Activated CD4-positive, CD25-positive, alpha-beta regulatory T cell treated with anti-CD3 and anti-CD28 coated beads, Interleukin-2, amount 50 U/mL, for 16 hours (primary cell): ENCODE measurements around the gene MICAL3.
"Not testable (repeated sequence)": the region's sequence is repeated elsewhere in the genome, so short reads cannot be mapped to it uniquely, and the experiment has no call there.

ENCODE experiments used
- DNase-seq: peaks from one replicate; pipeline ENCODE4 v3.0.0-alpha.2; 2020; ENCODE audit warnings: low read depth, low spot score

Gene MICAL3

DNA sequence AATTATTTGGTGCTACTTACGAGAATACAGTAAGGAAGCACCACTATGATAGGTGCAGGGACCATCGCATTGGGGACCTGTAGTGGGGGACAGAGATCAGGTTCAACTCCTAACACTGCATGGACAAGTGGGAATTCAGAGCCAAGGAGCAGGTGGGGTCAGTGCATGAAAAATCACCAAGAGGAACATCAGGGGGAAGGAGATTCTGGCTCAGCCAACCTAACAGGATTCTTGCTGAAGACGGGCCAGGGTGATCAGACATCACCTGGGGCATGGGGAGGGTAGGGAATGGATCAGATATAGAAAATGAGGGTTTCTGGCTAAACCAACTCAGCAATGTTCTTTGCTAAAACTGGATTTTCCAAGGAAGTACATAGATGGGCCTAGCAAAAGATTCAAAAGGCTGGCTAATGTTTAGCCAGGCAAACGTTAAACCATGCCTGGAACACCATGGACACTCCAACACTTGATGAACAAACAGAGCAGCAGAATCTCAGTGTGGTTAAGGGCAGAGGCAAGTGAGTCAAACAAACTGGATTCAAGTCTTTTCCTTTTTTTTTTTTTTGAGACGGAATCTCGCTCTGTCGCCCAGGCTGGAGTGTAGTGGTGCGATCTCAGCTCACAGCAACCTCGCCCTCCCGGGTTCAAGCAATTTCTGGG is 70.0 kb downstream of the MICAL3 start:
- DNase-seq: no peak

DNA sequence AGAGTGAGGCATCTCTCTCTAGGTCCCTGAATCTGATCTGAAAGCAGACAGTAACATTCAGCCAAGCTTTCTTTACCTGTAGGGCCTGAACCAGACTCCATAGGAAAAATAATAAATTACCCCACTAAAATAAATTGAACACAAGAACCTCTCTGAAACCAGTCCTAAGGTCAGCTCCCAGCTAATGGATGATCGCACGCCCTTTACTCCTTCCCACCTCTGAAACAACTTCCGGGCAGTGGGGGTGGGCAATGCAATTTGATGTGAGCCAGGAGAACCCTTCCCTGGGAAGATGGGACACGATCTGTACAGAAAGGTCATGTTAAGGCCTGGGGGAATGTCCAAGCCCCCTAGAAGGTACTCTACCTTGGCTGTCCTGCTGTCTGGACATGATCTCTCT is 71.2 kb downstream of the MICAL3 start:
- no peak for DNase-seq

DNA sequence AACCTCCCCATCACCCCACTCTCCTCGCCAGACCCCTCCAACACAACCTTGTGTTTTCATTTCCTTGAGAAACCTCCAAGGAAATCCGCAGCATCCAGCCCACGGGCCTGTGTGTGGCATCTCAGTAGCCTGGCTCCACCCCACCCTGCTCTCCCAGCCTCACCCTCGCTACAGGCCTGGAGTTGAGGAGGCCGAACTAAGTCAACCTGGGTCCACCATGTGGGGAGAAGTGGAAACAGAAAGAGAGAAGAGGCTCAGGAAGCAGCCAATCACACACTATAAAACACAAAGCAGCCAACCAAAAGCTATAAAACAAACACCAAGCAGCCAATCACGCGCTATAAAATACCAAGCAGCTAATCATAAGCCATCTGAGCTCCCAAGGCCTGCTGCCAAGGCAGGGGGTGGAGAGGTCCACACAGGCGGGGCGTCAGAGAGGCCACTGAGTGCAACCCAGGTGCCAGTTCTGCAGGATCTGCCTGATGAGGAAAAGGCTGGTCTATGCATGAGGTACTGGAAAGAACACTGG is 72.0 kb downstream of the MICAL3 start:
- no peak for DNase-seq

DNA sequence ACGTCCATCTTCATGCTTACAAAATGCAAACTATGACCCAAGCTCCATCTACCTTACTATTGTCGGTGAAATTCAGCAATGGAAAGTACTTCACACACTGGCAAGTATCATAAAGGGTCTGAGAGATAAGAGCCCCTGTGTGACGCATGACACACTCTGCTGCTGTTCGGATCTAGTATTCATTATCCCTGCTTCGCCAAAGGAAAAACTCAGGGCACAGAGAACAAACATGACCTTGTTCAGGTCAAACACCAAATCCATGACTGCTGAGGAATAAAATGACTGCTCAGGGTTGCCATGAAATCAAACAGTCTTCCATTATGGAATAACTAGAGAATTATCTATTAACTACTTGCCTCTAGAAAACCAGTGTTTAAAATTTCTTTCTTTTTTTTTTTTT is 73.0 kb downstream of the MICAL3 start:
- DNase-seq: no peak

DNA sequence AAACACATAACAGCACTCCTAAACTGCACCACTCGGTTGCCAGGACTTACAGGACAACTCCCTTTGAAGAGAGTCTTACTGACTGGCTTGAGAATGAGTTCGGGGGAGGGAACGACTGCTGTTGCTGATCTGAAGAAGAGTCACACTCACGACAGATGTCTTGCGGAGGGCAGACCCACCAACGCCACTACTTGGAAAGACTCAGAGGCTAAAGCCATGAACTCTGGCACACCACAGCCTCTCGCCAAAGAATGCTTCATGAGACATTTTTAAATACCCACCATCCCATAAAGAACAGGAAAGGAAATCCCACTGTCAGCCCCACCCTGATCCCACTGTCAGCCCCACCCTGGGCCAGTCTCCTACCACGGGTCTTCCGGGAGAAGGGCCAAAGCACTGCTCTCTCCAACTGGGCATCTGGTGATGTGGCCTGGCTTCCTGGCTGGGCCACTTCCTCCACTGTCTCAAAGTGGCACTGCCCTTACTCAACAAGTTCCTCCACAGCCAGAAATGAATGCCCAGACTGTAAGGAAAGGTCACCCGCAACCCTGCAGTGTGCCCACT is 73.6 kb downstream of the MICAL3 start:
- no peak for DNase-seq

DNA sequence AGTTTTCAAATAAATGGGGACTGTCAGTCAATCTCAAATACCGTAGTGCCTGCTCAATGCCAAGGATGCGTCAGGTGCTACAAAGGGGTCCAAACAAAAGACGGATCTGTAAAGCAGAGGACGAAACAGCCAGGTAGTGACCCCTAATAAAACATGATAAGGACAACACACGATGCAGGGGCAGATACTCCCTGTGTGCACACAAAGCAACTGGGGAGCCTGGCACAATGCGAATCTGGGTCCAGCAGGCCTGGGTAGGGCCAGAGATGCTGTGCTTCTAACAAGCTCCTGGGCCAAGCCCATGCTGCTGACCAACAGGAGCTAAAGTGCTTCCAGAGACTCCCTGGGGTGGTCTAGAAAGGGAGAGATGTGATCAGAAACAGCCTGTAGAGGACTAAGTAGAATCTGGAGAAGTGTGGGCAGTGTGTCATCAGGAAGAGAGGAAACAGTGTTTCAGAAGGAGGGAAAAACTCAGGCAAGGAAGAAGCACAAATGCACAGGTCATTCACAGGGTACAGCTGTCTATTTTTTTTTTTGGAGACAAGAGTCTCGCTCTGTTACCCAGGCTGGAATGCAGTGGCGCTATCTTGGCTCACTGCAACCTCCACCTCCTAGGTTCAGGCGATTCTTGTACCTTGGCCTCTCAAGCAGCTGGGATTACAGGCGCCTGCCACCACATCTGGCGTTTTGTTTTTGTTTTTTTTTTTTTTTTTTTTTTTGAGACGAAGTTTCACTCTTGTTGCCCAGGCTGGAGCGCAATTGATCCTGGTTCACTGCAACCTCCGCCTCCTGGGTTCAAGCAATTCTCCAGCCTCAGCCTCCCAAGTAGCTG is 74.5 kb downstream of the MICAL3 start:
- no peak for DNase-seq

DNA sequence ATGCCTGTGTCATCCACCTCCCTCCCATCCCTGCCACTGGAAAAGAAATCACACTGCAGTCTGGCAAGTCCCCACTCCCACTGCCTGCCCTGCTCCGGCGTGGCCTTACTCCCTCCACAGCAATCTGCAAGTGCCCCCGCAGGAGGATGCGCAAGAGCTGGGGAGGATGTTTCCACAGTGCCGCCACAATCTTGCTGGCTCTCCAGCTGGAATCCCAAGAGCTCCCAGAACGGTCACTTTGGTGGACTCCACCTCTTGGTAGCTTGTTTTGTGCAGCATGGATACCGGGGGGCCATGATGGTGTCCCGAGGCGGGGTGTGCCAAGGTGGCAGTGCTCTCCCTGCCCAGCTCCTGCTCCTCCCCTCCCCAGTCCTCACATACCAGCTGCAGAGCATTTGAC is 76.3 kb downstream of the MICAL3 start:
- DNase-seq: no peak

DNA sequence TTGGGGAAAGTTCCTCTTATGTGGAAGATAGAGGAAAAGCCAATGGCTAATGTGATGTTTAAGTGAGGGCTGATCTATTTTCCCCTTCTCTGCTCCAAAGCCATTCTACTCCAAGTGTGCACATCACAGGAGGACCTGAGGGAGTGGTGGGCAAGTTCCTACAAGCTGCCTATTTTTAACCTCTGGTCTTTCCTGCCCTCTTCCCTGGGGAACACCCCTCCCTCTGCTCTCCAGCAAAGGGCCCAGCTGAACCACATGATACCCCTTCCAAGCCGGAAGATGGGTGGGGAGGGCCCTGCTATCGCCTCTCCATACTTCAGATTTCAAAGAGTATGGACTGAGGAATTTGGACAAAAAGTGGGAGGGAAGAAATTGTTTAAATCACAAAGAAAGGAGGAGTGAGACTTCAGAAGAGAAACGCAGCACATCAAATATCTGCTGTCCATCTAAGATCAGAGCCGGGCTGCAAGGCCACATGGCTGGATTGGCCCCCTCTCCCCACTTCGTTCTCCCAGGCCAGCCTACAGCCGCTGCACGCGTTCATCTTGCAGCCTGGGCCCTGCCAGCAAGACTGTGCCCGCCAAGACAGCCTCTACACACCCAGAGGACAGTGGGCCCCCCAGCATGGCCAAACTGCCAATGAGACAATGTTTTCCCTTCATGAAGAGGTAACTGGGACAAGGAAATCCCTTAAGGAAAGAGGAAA is 77.5 kb downstream of the MICAL3 start:
- no peak for DNase-seq

DNA sequence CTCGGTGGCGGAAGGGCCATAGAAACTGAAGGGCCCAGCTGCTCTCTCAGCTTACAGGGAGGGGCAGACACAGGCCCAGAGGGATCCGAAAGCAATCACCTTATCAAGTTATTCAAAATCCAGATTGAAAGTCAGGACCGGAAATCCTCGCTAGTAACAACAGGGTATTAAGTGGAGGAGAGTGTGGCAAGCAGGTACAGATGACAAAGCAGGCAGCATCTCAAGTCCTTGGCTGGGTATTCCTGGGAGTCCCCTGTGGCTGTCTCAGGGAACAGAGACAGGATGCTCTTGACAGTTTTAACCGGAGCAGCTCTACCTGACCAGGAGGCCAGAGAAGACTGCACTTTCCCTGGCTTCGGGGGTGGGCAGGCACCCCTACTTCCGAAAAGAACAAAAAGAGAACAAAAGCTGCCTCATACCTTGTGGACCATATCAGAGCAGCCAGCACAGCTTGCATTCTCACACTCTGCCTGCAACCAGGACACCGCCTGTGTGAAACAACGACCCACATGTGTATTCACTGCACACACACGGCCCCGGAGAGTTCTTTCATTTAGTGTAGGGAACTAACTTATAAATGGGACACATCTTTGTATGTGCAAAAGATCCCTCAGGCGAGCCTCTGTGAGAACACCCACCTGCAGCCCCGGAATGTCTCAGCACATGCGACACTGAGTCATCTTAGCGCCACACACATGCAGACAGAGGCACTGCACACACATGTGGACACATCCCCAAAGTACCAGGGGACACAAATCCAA is 78.3 kb downstream of the MICAL3 start:
- no peak for DNase-seq

DNA sequence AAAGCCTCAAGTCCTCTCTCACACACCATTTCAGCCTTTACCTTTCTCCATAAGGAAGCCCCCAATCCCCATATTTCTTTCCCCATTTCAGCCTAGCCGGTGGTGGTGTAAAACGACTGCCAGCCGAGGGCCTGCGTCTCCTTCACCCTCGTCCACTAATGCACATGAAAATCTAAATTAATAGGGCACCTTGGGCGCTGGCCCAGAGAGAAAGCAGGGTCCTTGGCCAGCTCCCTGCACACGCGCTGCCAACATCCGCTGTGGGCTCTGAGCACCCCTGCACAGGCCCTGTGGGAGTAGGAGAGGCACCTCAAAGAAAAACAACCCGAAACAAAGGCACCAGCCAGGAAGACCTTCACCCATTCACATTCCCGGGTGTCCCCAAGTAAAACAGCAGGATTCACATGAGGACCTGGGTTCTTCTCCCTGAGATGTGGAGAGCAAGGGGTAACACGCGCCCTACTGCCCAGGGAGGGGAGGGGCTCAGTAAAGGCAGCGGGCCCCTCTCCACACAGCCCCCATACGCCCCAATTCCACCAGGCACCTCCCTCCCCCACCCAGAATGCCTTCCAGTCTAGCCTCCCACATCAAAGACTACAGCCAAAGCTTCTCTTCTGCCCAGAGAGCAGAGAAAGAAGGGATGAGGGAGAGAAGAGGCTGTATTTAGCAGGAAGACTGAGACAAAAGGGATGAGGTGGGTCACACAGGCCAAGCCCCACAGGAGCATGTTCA is 79.0 kb downstream of the MICAL3 start:
- no peak for DNase-seq

DNA sequence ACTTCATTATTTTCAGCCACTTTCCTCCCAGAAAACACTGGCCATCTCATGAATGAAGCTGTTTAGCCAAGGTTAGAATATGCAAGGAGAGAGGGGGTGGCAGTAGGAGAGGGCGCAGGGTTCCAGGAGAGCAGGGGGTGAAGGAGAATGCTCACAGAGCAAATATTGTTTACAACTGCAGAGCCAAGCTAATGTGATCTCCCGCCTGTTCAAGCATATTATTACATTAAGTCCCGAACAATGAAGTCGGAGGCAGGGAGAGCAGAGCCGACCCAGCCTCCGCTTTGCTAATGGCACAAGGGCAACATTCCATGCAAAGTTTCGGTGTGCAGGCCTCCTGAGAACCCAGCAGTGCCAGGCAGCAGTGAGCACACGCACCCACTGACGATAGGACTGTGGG is 80.1 kb downstream of the MICAL3 start:
- DNase-seq: no peak

DNA sequence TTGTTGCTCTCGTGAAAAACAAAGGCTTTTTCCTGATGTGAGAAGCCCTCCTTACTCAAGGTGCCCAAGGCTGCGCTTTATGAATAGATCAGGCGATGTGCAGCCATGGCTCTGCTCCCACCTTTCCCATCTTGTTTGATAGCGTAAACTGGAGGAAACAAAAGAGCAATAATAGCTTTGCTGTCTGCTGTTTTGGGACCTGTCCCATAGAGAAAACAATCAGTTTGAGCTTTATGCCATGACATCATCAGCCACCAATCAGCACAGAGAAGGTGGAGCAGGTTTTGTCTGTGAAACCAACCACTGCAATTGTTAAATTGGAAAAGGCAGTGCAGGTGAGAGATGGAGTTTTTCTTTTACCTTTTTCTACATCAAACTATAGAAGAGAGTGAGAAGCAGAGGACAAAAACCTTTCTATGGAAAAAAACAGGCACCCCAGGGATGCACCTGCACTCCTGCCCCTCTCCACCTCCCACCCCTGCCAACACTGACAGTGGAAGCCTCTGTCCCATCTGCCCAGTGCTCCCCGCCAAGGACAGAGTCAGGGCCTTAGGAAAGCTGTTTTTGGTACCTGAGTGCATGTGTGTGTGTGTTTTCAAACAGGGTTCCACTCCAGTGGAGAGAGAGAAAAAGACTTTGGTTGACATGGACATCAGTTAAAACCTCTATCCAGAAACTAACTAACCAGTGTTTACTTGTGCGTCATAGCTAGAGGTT is 80.7 kb downstream of the MICAL3 start:
- no peak for DNase-seq

DNA sequence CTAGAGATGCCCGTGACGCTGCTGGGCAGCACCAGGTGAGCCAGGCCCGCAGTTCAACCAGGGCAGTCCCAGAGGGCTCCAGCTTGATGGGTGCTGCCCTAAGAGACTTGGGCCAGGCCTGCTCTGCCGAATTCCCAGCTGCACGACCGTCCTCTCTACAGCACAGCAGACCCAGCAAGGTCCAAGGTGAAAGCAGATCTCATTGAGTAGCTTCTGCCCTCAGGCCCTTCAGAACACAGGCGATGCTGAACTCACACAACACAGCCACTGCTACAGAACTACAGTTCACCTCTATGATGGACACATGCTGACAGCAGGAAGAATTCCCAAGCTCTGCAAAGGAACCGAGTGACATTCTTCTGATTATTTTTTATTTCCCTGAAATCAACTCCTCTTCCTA is 81.6 kb downstream of the MICAL3 start:
- DNase-seq: no peak

DNA sequence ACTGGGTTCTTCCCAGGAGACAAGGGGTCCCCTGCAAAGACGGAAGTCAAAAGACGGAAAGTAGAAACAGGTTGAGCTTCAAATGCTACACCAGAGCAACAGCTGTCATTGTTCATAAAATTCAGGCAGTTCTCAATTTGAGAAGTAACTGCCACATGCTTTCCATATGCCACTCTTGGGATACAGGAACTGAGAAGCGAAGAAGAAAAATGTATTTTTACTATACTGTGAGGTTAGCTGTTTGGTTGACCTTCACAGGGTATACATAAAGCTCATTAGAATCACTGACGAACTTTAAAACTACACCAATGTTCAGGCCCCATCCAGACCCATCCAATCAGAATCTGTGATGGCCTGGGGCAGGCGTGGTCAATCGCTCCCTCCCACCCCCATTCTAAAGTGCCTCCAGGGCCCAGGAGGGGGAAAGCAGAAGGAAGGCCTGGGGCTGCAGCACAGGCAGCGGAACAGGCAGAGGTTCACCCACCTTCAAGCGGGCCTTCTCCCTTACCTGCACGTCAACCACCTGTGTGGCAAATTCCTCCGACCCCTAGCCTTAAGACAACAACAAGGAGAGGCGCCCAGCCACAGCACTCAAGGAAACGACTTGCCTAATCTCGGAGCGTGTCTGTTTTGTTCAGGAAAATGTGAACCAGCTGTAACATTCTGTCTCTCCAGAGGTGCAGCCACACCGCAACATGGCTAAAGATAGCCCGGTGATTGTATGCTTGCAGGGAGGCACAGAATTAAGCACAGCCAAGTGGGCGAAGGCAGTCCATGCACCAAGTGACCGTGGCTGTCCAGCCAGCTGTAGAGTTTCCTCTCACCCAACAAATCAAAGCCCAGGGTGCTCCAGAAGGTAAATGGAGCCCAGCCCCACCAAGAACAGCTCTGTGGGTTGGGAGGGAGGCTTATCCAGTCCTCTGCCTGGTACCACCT is 82.6 kb downstream of the MICAL3 start:
- no peak for DNase-seq

DNA sequence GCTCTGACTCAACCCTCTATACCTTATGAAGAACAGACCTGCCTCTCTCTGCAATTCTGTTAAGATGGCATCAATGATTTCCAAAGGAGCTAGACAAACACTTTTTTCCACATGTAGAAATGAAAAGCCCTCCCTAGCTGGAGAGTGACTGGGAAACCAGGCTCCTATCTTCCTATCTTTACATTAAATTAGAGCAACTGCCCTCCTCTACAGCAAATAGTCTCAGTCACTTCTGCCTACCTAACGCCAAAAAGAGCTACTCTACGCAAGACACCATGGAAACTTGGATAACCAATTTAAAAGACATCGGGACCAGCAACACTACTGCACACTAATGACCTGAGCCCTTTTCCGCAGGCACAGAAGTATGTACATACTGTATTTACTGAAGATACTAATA is 84.8 kb downstream of the MICAL3 start:
- DNase-seq: no peak

DNA sequence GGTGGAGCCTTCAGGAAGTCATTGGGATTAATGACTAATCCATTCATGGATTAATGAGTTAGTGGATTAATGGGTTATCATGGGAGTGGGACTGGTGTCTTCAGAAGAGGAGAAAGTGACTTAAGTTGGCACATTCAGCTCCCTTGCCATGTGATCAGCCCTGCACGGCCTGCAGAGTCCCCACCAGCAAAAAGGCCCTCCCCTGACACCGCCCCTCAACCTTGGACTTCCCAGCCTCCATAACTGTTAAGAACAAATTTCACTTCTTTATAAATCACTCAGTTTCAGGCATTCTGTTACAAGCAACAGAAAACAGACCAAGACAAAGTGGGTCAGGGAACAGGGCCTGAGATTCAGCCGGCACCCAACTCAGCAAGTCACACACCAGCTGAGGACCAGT is 85.3 kb downstream of the MICAL3 start:
- DNase-seq: no peak

DNA sequence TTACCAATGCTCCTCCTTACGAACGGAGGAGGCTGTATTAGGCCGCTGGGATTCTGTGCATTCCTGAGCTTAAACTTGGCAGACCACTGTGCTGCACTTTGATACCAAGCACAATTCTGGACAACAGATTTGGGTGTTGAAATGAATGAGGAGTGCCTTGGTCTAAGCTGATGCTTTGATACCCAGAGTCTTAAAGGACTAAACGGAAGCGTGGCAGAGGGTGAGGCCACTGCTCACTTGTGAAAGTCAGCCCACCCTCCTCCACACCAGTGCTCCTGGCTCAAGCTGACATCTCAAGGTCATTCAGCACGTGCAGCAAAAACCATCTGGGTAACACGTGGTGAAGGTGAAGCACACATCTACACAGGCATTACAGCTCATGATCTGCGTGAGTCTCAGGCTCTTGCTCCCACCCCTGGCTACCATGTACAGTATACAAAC is 85.9 kb downstream of the MICAL3 start:
- DNase-seq: no peak

DNA sequence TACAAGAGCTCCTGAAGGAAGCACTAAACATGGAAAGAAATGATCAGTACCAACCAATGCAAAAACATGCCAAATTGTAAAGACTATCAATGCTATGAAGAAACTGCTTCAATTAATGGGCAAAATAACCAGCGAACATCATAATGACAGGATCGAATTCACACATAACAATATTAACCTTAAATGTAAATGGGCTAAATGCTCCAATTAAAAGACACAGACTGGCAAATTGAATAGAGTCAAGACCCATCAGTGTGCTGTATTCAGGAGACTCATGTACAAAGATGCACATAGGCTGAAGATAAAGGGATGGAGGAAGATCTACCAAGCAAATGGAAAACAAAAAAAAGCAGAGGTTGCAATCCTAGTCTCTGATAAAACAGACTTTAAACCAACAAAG is 91.9 kb downstream of the MICAL3 start:
- not testable (repeated sequence) for DNase-seq

DNA sequence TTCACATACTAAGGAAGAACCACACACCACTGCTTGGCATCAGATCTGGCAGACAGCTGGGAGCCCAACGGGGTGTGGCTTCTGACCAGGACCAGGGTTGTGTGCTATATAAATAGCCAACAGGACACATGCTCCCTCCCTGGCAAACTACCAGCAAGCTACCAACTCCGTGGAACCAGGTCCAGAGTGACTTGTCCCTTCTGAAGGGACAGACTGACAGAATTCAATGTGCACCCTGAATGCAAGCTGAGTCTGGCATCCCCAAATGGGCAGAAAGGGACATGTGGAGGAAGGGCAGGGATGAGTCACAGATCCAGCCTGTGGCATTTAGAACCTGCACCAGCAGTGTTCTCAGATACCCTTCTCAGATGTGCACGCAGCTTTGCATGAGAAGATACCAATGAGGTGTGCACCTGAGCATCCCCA is 92.9 kb downstream of the MICAL3 start:
- no peak for DNase-seq
